HG03039 (cell line): Measurements from ENCODE around the gene BRD1.
A peak's percentile ranks its signal among the peaks of the same experiment; 100 is the strongest.

Experiments
- ATAC-seq: cut with Tn5 transposase; IDR thresholded peaks from one replicate; pipeline ENCODE4 v1.9.1; 2021; ENCODE audit warnings: mild to moderate bottlenecking, moderate library complexity; ENCODE audit not compliant: unreplicated experiment

BRD1 gene

GRCh38 chr22:49735411-49735900 lies 92.2 kb downstream of the BRD1 start:
- no peak for ATAC-seq

- ATAC-seq = no peak
These were observed 92.8 kb downstream of the BRD1 start for GRCh38 chr22:49734882-49735281.

- ATAC-seq = no peak
These were observed 93.3 kb downstream of the BRD1 start for GRCh38 chr22:49734390-49734789.

GRCh38 chr22:49733631-49734030 lies 94.0 kb downstream of the BRD1 start:
- ATAC-seq = no peak

- ATAC-seq = no peak
These were observed 97.0 kb downstream of the BRD1 start for GRCh38 chr22:49730656-49731055.

GRCh38 chr22:49728570-49729271 lies 99.0 kb downstream of the BRD1 start:
- ATAC-seq = no peak

DNA sequence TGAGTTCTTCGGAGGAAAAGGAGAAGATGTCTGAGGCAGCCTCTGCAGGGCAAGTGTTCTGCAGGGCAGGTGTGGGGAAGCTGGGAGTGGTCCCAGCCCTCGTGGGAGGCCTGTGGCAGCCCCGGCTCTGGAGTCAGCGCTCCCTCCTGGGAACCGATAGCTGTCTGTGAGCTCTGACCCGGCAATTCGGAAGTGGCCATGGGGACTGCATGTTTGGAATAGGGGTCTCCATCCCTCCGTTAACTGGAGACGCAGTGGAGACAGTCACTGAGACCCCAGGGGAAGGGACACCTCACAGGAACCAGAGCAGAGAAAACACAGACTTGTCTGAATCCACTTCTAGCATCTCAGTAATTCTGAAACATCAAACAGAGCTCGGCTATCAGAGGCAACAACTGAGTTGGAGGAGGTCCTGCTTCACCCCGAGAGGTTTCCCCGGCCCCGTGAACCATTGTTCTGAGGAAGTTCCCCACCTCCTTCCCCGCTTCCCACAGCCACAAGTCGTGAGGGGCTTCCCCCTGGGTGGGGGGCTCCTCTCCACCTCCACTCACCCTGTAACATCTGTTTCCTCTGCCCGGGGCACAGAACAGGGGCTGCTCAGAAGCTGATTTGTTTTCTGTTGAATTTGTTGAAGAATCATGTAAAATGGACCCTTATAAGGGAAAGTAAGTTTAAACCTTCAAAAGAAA lies 99.6 kb downstream of the BRD1 start:
- no peak for ATAC-seq

DNA sequence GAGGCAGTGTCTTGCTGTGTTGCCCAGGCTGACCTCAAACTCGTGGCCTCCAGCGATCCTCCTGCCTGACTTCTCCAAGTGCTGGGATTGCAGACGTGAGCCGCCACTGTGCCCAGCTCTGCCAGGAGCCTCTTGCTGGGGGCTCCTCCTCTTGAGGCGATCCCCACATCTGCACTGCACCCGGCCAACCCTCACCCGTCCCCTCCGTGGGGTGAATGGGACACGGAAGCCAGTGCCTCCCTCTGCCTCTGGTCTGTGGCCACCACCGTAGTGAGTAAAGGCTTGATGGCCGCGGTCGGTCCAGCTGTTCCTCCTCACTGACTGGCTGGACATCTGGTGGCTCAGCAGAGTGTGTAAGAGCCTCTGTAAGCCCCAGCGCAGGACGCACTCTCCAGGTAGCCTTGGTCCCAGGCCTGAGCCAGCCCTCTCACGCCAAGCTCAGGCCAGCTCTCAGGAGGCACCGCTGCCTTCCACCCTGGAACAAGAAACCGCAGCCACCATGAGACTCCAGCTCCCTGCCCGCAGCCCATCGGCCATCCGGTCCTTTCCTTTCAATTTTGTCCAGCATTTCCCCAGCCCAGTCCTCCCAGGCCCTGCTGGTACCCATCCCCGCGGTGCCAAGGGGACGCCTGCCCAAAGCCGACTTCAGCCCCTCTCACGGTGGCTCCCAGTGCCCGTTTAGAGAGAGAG lies 100.3 kb downstream of the BRD1 start:
- no peak for ATAC-seq

DNA sequence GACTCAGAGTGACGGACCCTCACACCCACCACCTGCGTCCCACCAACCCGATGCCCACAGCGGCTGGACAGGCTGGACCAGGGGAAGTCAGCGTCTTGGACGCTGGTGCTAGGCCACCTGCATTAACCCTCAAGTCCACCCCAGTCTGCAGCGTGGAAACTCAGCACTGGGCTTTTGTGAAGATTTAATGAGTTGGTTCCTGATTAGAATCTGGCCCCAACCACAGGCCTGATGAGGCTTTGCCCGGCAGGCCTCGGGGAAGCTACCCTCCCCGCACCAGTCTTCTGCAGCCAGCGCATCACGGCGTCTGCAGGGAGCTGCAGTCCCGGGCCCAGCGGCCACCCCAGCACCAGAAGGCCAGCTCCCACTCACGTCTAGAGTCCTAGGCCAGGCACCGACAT lies 101.0 kb downstream of the BRD1 start:
- ATAC-seq = no peak

- no peak for ATAC-seq
These were observed 101.5 kb downstream of the BRD1 start for GRCh38 chr22:49726022-49726681.

GRCh38 chr22:49725516-49725915 lies 102.2 kb downstream of the BRD1 start:
- no peak for ATAC-seq

- ATAC-seq = peak; percentile 54
These were observed 102.7 kb downstream of the BRD1 start for GRCh38 chr22:49724893-49725489.

GRCh38 chr22:49724030-49724892 lies 103.4 kb downstream of the BRD1 start:
- no peak for ATAC-seq

GRCh38 chr22:49723478-49724029 lies 104.1 kb downstream of the BRD1 start:
- ATAC-seq = no peak
